Osteocyte (in vitro differentiated cells): ENCODE data around the gene TBC1D19. TPM values are rescaled to one million over a fixed set of nuclear protein-coding genes. Genes with fewer than 3 reads are reported as not detected.

Experiments used
- DNase-seq: peaks from one replicate; pipeline ENCODE4 v3.0.0; 2021; ENCODE audit warnings: mixed read lengths; ENCODE audit not compliant: unreplicated experiment; ENCODE audit errors: extremely low spot score
- H3K27ac Mint-ChIP-seq: one replicate; pipeline ENCODE4 v1.8.0; 2021; ENCODE audit warnings: mild to moderate bottlenecking, mixed read lengths; ENCODE audit not compliant: unreplicated experiment
- H3K27me3 Mint-ChIP-seq: one replicate; pipeline ENCODE4 v1.8.0; 2021; ENCODE audit warnings: mixed read lengths; ENCODE audit not compliant: unreplicated experiment
- H3K36me3 Mint-ChIP-seq: one replicate; pipeline ENCODE4 v1.8.0; 2021; ENCODE audit warnings: mixed read lengths; ENCODE audit not compliant: unreplicated experiment
- H3K4me1 Mint-ChIP-seq: one replicate; pipeline ENCODE4 v1.8.0; 2021; ENCODE audit warnings: mixed read lengths; ENCODE audit not compliant: unreplicated experiment
- H3K4me3 Mint-ChIP-seq: one replicate; pipeline ENCODE4 v1.8.0; 2021; ENCODE audit warnings: mild to moderate bottlenecking, moderate library complexity, mixed read lengths; ENCODE audit not compliant: unreplicated experiment
- H3K9me3 Mint-ChIP-seq: one replicate; pipeline ENCODE4 v1.8.0; 2021; ENCODE audit warnings: mixed read lengths; ENCODE audit not compliant: unreplicated experiment
- CTCF ChIP-seq: fragments of 200-600 bp; sonication (generic); IDR thresholded peaks from 2 replicates; pipeline ENCODE4 v1.5.0; 2021; ENCODE audit warnings: antibody characterized with exemption, mild to moderate bottlenecking, moderate library complexity
- total RNA-seq: library from RNA; stranded (reverse); gene quantifications from 2 replicates; pipeline ENCODE4 v1.2.1, GENCODE V29; 2021

TBC1D19 gene
- total RNA-seq, 1 donor from 2014 or later: 13.5 TPM

DNA sequence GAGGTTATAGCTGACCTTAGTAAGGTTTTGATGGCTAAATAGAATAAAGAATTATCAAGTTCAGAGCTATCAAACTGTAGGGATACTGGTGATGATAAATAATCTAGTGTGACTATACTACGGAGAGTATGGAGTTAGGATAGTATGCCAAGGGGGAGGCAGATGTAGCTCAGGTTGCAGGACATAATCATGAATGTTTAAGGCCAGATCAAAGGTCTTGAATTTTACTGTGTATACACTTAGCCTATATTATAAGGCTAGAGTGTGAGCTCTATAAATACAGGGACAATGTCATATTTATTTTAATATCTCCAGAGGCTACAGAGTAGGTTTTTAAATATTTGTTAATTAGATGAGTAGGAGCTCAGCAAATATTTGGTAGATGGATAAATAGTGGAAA is 145.7 kb downstream of the TBC1D19 start:
- peaks cover 22% of the 10 kb centered on the region for H3K36me3 Mint-ChIP-seq
- H3K9me3 Mint-ChIP-seq: no peaks in the 10 kb centered on the region
- no peaks in the 10 kb centered on the region for H3K4me1 Mint-ChIP-seq
- no peak for DNase-seq
- no peaks in the 10 kb centered on the region for H3K27me3 Mint-ChIP-seq
- no peak overlapping the region for H3K4me3 Mint-ChIP-seq
- TF ChIP-seq CTCF: no peak
- H3K27ac Mint-ChIP-seq: no peak overlapping the region

- no peak for DNase-seq
- Mint-ChIP-seq H3K9me3 (no peaks in the 10 kb centered on the region), H3K36me3 (peaks cover 13% of the 10 kb centered on the region), H3K27me3 (no peaks in the 10 kb centered on the region), H3K4me3 (no peak overlapping the region), H3K27ac (no peak overlapping the region), H3K4me1 (no peaks in the 10 kb centered on the region)
- no peak for TF ChIP-seq CTCF
Observed at GRCh38 chr4:26731351-26732035, 147.6 kb downstream of the TBC1D19 start.

GRCh38 chr4:26732356-26732755 is 148.5 kb downstream of the TBC1D19 start:
- H3K4me1 Mint-ChIP-seq: no peaks in the 10 kb centered on the region
- no peak for DNase-seq
- TF ChIP-seq CTCF: no peak
- H3K9me3 Mint-ChIP-seq: no peaks in the 10 kb centered on the region
- H3K4me3 Mint-ChIP-seq: no peak overlapping the region
- no peaks in the 10 kb centered on the region for H3K27me3 Mint-ChIP-seq
- H3K36me3 Mint-ChIP-seq: peaks cover 10% of the 10 kb centered on the region
- no peak overlapping the region for H3K27ac Mint-ChIP-seq

DNA sequence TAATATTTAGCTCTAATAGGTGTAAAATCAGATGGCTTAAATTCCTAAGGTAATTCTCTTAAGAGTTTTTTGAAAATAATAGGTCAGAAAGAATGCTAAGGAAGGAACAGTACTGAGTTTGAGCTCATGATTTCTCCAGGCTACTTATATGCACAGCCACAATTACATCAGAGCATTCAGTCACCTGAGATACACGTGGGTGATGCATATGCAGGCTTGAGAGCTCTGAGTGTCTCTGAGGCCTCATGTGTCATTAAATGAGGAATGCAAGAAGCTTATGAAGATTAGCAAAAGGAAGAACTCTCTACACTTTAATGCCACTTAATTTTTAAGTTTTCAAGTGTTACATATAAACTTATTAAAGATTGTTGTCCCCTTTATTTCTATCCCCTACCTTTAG is 152.7 kb downstream of the TBC1D19 start:
- Mint-ChIP-seq H3K4me3 (no peak overlapping the region), H3K4me1 (no peaks in the 10 kb centered on the region), H3K9me3 (no peaks in the 10 kb centered on the region), H3K27ac (no peak overlapping the region), H3K36me3 (peaks cover 7% of the 10 kb centered on the region), H3K27me3 (no peaks in the 10 kb centered on the region)
- TF ChIP-seq CTCF: no peak
- DNase-seq: no peak

GRCh38 chr4:26737385-26737784 is 153.5 kb downstream of the TBC1D19 start:
- Mint-ChIP-seq H3K4me3 (no peak overlapping the region), H3K9me3 (no peaks in the 10 kb centered on the region), H3K27ac (no peak overlapping the region), H3K27me3 (no peaks in the 10 kb centered on the region), H3K36me3 (peaks cover 8% of the 10 kb centered on the region), H3K4me1 (no peaks in the 10 kb centered on the region)
- no peak for TF ChIP-seq CTCF
- no peak for DNase-seq
